Stimulated activated CD8-positive, alpha-beta memory T cell treated with anti-CD3 and anti-CD28 coated beads, Interleukin-4, amount 100 ng/mL, for 24 hours (primary cell): ENCODE measurements around the gene GAK.
"Not testable (repeated sequence)": the region's sequence is repeated elsewhere in the genome, so short reads cannot be mapped to it uniquely, and the experiment has no call there.

ENCODE experiments used
- DNase-seq: peaks from one replicate; pipeline ENCODE4 v3.0.0-alpha.2; 2020; ENCODE audit warnings: low read depth

Gene GAK

DNA sequence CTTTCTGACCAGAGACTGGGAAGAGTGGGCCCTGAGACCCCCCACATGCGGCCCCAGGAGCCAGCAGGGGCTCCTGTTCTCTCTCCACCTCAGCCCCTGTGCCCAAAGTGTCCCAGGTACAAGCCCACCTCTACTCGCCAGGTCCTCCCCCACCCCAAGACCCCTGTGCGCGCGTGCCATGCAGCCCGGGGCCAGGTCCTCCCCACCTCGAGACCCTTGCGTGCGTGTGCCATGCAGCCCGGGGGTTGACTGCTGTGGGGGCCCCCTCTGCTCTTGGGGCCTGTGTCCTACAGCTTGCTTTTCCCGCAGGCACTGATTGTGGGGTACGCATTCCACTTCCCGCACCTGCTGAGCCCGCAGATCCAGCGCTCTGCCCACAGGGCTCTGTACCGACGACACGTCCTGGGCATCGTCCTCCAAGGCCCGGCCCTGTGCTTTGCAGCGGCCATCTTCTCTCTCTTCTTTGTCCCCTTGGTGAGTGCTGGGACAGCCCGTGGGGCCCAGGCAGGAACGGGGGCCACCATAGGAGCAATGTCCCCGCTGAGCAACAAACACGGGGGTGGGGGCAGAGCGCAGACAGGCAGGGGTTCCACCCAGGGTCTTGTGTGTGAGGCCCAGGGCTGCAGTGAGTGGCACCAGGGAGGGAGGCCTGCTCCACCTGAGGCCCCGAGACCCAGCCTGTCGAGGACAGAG lies 20.9 kb upstream of the GAK start:
- no peak for DNase-seq

DNA sequence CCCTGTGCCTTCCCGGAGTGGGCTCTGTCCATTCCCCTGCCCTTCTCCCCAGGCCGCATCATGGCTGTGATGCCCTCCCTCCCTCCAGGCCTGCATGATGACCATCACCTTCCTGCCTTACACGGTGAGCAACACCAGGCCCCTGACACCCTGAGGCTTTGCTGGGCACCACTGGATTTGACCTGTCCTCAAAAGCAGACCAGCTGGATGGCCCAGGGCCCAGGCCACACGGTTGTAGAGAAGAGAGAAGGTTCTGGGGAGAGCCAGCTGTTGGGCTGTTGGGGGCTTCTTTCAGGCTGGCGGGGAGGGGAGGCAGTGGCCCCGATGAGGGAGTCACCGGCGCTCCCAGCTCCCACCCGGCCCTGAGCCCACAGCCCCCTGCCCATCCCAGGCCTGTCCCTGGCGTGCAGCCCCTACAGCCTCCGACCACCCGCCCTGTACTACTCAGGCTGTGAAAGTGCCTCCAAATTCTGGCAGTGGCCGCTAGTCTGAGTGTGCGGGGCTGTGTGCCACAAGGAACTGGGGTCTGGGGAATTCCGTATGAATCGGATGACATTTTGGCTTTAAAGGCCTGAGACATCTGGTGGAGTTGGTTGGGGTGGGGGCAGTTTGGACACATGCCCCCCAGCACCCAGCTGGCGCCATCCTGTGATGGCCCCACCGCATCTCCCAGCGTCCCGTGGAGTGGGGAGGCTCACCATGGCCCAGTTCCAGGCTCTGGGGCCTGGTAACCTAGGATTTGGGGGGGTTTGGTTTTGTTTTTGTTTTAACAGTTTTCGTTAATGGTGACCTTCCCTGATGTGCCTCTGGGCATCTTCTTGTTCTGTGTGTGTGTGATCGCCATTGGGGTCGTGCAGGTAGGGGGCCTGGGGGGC lies 19.7 kb upstream of the GAK start:
- no peak for DNase-seq

DNA sequence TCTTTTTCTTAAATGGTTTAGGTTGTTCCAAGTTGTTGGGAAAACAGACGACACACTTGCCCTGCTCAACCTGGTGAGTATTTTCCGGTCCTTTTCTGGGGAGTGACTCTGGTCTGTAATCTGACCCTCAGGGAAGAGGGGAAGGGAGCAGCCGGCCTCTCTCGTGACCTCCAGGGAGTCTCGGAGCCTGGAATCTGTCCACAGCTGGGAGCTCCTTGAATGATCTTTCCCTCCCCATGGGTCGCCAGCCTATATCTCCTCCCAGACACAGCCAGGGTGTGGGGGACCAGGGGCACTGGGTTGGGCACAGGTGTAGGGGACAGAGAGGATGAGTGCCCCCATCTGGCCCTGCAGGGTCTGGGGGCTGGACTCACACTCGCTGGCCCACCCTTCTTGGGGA lies 19.1 kb upstream of the GAK start:
- no peak for DNase-seq

DNA sequence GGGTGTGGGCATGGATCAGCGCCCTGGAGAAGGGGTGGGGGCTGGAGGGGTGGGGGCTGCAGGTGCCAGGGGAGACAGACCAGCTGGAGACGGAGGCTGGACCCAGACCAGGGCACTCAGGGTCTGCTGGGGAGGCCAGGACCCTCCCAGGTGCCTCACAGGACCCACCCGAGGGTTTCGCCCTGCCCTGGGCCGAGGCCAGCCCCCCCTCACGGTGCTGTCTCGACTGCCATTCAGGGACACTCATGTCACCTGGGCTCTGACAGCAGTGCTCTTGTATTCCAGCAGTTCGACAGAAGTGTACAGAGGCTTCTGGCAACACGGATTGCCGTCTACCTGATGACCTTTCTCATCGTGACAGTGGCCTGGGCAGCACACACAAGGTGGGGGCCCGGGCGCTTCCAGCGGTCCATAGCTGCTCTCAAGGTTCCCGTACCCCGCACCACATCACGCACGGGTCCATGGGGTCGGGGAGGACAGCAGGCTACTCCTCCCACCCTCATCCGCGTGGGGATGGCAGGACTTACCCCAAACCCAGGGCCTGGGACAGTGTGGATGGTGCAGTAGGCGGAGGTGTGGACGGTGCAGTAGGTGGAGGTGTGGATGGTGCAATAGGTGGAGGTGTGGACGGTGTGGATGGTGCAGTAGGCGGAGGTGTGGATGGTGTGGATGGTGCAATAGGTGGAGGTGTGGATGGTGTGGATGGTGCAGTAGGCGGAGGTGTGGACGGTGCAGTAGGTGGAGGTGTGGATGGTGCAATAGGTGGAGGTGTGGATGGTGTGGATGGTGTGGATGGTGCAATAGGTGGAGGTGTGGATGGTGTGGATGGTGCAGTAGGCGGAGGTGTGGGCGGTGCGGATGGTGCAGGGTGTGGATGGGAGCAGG lies 18.3 kb upstream of the GAK start:
- DNase-seq: no peak

DNA sequence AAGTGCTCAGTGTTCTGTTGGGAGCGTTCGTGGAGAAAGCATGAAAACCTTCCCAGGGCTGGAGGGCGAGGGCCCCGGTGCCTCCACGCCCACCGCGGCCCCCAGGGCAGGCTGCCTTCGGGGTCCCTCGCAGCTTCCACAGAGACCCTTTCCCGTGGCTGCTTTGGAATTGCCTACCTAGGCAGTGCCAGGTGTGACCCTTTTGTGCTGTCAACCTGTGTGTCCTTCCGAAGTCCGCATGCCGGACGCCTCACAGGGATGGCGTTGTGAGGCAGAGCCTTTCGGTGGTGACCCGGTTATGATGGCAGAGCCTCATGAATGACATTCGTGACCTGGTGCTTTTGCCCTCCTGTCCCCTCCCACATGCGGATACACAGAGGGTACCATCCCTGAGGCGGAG lies 17.5 kb upstream of the GAK start:
- no peak for DNase-seq

DNA sequence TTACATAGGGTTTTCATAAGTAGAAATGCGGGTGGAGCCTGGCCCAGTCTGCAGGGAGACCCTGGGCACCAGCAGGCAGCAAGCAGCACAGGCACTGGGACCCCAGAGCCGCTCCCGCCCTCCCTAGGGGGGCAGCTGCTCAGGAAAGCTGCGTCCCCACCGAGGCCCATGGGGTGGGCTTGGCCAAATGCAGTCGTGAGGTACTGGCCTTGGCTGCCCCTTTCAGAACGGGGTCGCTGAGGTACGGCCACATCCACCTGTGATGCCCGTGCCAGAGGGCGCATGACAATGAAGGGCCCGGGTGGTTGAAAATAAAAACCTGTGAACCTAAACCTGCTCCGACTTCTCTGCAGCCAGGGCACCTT lies 16.8 kb upstream of the GAK start:
- DNase-seq: no peak

DNA sequence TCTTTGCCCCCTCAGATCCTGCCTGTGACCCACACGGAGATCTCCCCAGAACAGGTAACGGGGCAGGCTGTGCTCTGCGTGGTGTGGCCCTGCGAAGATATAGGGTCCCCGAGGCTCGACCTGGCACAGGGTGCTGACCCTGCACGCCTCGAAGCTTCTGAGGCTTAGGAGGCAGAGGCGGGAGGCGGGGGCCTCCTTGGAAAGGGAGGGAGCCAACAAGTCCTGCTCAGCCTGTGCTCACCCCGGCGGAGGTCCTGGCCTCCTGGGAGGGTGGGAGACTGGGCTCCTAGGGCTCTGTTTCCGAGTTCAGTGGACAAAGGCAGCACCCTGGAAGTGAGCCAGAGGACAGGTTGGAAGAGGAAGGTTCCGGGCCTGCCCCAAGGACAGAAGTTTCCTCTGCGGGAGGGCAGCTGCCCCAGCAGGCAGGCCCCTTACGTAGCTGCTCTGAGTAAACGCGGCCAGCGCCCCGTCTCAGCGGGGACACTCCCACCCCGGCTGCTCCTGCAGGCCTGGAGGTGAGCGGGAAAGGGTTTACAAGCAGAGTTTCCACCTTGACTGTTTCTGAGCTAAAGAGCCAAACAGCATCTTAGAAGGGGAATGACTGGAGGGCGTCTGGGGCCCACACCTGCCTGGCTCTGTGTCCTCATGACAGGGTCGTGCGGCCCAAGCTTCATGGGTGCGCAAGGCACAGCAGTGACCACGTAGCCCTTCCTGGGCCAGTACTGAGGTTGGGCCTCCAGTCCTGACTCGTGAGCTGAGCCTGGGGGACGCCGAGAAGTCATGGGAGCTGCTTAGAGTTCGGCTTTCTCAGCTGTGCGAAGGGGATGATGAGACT lies 16.2 kb upstream of the GAK start:
- no peak for DNase-seq

DNA sequence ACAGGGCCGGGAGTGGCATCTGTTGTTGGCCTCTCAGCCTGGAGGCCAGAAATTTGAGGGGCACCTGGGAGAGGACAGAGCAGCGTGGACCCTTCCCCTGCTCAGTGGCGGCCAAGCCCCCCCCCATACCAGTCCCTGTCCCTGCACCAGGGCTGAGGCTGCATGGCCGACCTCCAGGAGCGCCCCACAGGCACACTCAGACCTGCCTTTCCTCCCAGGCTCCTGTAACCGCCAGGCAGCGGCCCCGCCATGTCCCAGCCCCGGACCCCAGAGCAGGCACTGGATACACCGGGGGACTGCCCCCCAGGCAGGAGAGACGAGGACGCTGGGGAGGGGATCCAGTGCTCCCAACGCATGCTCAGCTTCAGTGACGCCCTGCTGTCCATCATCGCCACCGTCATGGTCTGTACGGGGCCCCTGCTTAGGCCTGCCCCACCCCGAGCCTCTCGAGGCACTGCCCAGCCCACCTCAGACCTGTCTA lies 15.4 kb upstream of the GAK start:
- DNase-seq: no peak

DNA sequence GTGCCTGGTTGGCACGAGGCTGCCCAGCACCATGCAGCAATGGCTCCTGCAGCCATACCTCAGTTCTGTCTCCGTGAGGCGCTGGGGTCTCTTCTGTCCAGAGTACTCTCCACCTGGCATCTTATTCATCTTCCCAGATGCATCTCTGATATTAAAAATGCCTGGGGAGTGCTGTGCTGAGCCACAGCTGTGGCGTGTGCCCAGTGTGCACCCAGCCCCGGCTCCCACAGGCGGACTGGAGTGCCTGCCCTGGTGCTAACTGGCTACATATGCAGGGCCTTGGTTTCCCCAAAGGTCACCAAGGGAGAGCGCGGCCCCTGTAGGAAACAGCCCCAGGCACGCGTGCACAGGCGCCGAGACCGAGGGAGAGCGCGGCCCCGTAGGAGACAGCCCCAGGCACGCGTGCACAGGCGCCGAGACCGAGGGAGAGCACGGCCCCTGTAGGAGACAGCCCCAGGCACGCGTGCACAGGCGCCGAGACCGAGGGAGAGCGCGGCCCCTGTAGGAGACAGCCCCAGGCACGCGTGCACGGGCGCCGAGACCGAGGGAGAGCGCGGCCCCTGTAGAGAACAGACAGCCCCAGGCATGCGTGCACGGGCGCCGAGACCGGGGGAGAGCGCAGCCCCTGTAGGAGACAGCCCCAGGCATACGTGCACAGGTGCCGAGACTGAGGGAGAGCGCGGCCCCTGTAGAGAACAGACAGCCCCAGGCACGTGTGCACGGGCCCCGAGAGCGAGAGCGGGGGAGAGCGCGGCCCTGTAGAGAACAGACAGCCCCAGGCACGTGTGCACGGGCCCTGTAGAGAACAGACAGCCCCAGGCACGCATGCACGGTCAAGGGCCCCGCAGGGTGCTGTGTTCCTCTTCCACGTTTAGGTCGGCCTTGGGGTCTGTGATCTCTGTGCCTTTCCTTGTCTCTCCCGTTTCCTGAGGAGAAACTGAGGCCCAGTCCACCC lies 14.7 kb upstream of the GAK start:
- DNase-seq: no peak

DNA sequence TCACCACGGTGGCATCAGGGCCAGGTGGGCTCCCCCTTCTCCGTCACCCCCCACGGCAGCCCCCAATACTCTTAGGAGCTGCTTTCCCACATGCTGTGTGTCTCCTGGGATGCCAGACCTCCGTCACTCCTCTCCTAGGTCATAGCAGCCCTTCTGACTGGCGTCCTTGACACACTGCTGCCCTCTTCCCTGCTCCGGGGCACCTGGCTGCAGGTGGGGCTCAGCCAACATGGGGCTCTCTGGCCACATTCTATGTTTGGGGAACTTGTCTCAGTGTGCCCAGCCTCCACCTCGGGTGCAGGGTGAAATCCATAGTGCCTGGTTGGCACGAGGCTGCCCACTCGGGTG lies 14.0 kb upstream of the GAK start:
- no peak for DNase-seq

DNA sequence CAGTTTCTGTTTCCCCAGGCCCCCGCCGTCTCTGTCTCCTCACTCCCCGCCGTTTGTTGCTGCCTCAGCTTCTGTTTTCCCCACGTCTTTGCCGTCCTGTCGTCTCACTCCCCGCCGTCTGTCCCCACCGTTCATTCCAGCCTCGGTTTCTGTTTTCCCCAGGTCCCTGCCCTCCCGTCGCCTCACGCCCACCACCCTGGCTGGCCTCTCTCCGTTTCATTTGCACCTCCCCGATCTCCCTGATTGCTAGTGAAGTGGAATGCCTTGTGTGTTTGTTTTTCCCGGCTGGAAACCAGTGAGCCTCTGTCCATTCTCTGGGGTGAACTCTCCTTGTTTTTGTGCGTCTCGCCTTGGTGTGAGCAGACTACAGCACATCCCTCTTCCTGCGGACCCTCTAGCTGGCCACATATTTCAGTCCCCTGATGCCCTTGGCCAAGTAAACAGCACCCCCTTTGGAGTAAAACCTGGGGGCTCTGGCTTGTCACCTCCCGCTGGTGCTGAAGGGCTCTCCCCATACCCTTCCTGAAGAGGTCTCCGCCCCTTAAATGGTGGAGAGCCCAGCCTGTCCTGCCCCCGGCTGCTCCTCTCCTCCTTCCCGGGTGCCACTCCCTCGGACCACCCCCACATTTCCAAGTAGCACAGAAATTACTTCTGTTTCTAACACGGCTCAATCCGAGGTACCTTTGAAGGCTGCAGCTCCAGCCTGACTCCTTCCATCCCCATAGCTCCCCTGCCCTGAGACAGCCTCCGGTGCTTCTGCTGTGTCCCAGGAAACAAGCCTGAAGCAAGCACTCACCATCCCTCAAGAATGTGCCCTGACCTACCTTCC lies 13.4 kb upstream of the GAK start:
- DNase-seq: no peak

DNA sequence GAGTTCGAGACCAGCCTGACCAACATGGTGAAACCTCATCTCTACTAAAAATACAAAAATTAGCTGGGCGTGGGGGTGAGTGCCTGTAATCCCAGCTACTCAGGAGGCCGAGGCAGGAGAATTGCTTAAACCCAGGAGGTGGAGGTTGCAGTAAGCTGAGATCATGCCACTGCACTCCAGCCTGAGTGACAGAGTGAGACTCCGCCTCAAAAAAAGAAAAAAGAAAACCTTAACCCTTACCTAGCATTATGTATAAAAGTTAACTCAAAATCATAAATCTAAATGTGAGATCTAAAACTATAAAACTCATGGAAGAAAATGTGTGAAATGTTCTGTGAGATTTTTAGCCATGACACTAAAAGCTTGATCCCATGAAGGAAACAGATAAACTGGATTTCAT lies 7.4 kb upstream of the GAK start:
- DNase-seq: not testable (repeated sequence)

DNA sequence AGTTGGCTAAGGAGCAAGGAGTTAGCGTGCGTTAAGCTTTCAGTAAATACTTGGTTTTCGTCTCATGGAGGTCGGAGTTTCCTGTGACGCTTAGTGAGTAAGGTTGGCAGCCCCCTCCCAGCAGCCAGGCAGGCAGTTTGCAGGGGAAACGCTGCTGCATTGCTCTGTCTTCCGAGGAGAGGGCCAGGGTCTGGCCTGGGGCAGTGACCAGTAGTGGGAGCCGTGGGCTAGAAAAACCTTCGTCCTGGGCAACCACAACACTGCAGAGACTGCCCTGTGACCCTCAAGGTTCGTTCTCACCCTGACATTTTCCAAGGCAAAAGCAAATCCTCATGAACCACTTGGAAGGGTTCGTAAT lies 576 bp upstream of the GAK start:
- DNase-seq: no peak

DNA sequence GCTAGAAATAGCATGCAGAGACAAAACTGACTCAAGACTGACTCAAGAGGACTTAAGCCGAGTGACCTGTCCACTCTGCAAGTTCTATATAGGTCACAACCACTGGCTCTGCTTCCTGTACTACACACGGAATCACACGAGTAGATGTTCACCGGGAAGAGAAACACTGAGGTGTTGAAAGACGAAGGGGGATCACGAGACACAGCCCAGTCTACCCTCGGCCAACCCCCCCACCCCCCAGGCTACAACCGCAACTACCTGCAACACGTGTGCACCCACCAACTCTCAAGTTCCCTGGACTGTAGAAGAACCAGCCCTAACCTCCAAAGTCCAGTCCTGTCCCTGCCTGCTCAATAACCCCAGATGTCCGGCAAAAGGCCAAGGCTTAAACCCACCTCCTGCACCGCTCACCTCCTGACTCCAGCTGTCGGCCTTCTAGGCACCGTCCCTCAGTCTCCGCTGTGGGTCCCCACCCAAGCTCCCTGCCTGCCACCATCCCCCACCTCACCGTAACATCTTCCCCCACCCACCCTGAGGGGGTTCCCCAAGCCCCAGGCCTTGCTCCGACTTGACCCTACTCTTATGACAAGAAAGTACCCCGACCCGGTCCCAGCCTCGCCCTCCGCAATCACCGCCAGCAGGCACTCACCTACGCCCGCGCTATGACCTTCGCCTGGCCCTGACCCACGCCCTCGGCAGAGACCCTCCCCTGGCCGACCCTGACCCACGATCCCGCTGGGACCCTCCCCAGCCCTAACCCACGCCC lies 739 bp downstream of the GAK start:
- no peak for DNase-seq

DNA sequence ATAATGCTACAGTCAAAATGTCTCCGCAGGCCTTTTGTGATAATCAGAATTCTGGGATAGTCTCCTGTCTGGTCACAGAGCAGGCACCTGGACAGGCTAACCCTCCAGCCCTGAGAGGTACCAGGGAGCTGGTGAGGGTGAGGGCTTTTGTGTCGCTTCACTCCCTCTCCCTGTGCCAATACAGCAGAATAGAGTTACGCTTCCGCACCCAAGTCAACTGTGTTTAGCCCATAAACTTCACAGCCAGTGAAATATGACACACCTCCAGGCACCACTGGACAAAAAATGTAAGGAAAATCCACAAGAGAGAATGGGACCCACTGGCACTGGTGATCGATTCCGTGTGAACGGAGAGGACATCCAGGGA lies 1.3 kb downstream of the GAK start:
- no peak for DNase-seq

DNA sequence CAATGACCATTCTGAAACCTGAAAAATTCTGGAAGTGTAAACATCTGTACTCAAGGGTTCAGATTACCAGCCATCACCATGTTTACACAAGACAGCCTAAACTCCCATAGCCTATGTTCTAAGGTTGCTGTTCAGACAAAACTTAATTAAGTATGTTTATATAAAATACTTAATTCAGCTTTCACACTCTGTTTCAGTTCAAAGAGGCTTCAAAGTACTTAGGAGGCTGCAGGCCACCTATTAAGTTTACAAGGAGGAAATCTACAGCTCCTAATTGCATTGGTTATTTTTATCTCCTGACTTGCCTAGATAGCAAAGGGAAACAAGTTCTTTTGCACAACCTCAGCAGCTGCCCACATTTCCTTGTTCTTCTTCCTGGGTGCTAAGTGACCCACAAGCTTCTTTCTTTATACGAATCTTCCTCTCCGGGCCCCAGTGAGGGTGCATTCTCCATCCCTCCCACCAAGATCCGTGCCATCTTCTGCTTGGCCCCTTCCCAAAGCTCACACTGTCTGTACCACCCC lies 2.0 kb downstream of the GAK start:
- DNase-seq: no peak

DNA sequence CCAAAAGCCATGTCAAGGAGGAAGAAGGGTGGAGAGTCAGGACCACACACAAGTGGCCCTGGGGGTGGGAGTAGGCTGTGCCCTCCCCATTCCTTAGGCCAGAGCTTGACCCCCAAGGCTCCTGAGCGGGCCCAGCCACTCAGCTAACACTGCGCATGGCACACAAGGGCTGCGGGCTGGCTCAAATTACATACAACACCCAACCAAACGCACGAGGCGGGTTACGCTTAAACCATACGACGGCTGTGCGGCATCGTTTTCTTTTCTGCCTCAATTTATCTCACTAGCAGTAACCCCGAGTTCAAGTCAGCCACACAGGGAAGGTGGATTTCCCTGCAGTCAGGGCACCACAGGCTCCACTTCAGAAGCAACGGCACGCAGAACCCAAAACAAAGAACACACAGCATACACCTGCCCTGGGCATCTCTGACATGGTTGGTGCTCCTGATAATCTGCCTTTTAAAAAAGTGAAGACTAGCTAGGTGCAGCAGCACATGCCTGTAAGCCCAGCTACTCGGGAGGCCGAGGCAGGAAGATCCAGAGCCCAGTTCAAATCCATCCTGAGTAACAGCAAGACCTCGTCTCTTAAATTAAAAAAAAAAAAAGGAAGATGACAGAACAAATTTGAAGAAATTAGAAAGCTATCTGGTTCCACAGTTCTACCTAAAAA lies 2.9 kb downstream of the GAK start:
- DNase-seq: no peak

DNA sequence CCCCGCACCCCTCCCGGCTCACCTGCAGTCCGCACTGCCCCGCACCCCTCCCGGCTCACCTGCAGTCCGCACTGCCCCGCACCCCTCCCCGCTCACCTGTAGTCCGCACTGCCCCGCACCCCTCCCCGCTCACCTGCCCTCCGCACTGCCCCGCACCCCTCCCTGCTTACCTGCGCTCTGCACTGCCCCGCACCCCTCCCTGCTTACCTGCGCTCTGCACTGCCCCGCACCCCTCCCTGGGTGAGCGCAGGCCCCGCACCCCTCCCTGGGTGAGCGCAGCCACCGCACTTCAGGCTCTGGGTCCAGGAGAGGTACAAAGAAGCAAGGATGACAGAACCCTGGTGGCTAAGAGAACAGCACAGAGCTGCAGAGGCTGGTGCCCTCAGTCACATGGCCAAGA lies 4.5 kb downstream of the GAK start:
- not testable (repeated sequence) for DNase-seq
